Measurements from ENCODE around the gene GMPR. TPM values are rescaled to one million over a fixed set of nuclear protein-coding genes. Genes with fewer than 3 reads are reported as not detected.

The GMPR gene
- total RNA-seq, 4 donors from 2014 or later, result 0.53 to 6.3 (median 1.6) TPM

DNA sequence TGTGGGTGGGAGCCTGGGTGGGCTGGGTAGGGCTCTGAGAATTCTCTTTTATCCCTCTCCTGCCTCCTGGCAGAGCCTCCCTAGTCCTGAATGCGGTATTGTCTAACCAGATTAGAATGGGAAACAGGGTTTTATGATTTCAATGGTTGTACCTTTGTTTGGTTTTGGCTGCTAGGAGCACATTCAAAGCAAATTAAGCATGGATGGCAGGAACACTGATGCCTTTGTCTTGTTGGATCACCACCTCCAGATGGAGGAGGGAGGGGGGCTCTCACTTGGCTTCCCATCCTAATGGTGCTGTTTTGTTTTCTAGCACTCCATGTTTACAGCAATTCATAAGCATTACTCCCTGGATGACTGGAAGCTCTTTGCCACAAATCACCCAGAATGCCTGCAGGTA is 11.6 kb downstream of the GMPR start:
- H3K27ac ChIP-seq, result no peak overlapping the region
- H3K27me3 ChIP-seq, result no peaks in the 10 kb centered on the region

DNA sequence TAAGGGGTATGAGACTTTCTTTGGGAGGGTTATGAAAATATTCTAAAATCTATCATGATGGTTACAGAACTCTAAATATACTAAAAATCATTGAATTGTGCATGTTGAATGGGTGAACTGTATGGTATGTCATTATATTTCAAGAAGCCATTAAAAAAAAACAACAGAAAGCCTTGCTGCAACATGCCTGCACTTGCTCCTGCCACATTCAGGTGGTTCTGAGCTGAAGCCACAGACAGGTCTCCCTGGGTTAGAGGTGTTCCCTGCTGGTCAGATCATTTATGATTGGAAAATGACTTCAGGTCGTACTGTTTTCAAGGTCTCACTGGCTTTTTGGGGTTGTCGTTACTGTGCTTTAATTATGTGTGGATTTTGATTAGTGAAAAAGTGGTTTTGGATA is 13.3 kb downstream of the GMPR start:
- DNase-seq, result no peak

More for the DNA sequence above, 11.6 kb downstream of the GMPR start:
- no peaks in the 10 kb centered on the region for H3K9me3 ChIP-seq
- WGBS, 2 donors, result 50 to 67% methylated on average over 1 of the region's 1 CpG
- intact Hi-C loops (cut with DNase I), result no loop called here
- DNase-seq, result no peak
- H3K4me3 ChIP-seq, result no peak overlapping the region
- H3K4me1 ChIP-seq, result peaks cover 0 to 13% (median 0%) of the 10 kb centered on the region in 3 donors
- TF ChIP-seq, protein P1, sequence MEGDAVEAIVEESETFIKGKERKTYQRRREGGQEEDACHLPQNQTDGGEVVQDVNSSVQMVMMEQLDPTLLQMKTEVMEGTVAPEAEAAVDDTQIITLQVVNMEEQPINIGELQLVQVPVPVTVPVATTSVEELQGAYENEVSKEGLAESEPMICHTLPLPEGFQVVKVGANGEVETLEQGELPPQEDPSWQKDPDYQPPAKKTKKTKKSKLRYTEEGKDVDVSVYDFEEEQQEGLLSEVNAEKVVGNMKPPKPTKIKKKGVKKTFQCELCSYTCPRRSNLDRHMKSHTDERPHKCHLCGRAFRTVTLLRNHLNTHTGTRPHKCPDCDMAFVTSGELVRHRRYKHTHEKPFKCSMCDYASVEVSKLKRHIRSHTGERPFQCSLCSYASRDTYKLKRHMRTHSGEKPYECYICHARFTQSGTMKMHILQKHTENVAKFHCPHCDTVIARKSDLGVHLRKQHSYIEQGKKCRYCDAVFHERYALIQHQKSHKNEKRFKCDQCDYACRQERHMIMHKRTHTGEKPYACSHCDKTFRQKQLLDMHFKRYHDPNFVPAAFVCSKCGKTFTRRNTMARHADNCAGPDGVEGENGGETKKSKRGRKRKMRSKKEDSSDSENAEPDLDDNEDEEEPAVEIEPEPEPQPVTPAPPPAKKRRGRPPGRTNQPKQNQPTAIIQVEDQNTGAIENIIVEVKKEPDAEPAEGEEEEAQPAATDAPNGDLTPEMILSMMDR (IDR thresholded peaks at IDR 0.05), result no peak
- no peak for TF ChIP-seq POLR2A (IDR thresholded peaks at IDR 0.05)
- H3K36me3 ChIP-seq, result peaks cover 0 to 9% (median 6%) of the 10 kb centered on the region in 3 donors

DNA sequence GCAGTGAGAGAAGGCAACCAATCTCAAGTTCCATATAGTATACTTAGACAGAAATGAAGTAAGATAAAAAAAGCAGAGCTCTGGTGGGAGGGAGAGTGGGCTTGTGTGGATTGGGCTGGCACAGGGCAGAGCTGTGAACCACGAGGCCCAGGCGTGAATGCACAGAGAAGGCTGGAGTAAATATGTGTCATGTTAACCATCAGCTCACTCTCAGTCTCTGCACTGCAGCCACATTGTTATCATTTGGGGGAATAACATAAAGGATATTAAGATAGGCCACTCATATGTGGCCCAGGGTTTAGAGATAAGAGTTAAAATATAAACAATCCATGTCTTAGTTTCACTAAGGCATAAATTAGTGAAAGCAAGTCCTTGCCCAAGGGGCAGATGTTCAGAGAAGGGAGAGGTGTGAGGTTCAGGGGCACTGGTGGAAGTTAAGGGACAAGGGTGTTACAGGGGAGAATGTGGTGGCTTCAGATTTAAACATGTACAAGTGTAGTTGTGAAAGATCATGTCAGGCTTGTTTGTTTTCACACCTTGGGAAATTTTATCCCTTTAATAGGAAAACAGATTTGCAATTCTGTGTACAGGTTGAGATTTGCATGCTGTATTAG is 14.4 kb downstream of the GMPR start:
- intact Hi-C loops (cut with DNase I), result no loop called here
- WGBS, 2 donors, result 66 to 84% methylated on average over 2 of the region's 2 CpGs
- Histone ChIP-seq H3K4me1 (peaks cover 0 to 6% (median 0%) of the 10 kb centered on the region in 3 donors), H3K27me3 (no peaks in the 10 kb centered on the region), H3K27ac (no peak overlapping the region), H3K36me3 (peaks cover 0 to under 1% (median under 1%) of the 10 kb centered on the region in 3 donors), H3K9me3 (no peaks in the 10 kb centered on the region), H3K4me3 (no peak overlapping the region)
- no peak for DNase-seq
- TF ChIP-seq, protein P1 (IDR thresholded peaks at IDR 0.05), result no peak
- TF ChIP-seq POLR2A (IDR thresholded peaks at IDR 0.05), result no peak

More for the DNA sequence above, 13.3 kb downstream of the GMPR start:
- TF ChIP-seq, protein P1 (IDR thresholded peaks at IDR 0.05), result no peak
- no peak for TF ChIP-seq POLR2A (IDR thresholded peaks at IDR 0.05)
- WGBS, 2 donors, result 72 to 74% methylated on average over 2 of the region's 2 CpGs
- Histone ChIP-seq H3K36me3 (peaks cover 0 to 9% (median 6%) of the 10 kb centered on the region in 3 donors), H3K9me3 (no peaks in the 10 kb centered on the region), H3K27ac (no peak overlapping the region), H3K4me3 (no peak overlapping the region), H3K27me3 (no peaks in the 10 kb centered on the region), H3K4me1 (peaks cover 0 to 6% (median 0%) of the 10 kb centered on the region in 3 donors)
- intact Hi-C loops (cut with DNase I), result no loop called here

DNA sequence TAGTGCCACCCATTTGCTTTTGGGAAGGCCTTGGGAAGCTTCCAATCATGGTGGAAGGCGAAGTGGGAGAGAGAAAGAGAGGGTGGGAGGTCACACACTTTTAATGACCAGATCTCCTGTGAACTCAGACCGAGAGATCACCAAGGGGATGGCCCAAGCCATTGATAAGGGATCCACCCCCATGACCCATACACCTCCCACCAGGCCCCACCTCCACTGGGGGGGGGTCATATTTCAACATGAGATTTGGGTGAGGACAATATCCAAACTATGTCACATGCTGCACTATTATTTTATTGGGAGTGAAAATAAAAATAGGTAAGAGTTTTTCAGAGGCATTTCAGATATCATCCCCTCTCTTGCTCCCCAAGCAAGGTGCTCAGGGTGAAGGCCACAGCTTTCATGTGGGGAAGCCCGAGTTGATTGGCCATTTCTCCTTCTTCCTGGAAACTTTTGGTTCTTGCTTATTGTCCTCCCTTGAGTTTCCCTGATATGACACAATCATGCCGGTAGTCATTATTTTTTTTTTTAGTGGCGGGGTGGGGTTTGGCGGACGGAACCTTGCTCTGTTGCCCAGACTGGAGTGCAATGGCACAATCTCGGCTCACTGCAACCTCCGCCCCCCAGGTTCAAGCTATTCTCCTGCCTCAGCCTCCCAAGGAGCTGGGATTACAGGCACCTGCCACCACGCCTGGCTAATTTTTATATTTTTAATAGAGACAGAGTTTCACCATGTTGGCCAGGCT is 15.2 kb downstream of the GMPR start:
- DNase-seq, result no peak
- H3K36me3 ChIP-seq, result no peaks in the 10 kb centered on the region
- WGBS, 2 donors, result 90 to 92% methylated on average over 7 to 9 of the region's 10 CpGs
- no peak overlapping the region for H3K4me3 ChIP-seq
- TF ChIP-seq POLR2A (IDR thresholded peaks at IDR 0.05), result no peak
- TF ChIP-seq, protein P1 (IDR thresholded peaks at IDR 0.05), result no peak
- no peaks in the 10 kb centered on the region for H3K27me3 ChIP-seq
- no peaks in the 10 kb centered on the region for H3K9me3 ChIP-seq
- H3K27ac ChIP-seq, result no peak overlapping the region
- peaks cover 0 to 6% (median 0%) of the 10 kb centered on the region in 3 donors for H3K4me1 ChIP-seq
- intact Hi-C loops (cut with DNase I), result no loop called here

DNA sequence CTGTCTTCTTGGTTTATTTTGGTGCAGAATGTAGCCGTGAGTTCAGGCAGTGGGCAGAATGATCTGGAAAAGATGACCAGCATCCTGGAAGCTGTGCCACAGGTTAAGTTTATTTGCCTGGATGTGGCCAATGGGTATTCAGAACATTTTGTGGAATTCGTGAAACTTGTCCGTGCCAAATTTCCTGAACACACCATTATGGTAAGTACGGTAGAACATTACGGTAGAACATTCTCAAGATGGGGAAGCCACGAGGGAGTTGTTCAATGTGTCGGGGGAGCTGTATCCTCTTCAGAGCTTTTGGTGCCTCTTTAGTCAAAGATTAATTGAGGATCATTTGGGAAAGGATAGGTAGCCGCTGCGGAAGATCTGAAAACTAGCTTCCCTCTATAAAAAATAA is 16.1 kb downstream of the GMPR start:
- H3K27ac ChIP-seq, result no peak overlapping the region
- intact Hi-C loops (cut with DNase I), result no loop called here
- H3K36me3 ChIP-seq, result no peaks in the 10 kb centered on the region
- no peak for DNase-seq
- WGBS, 2 donors, result 90 to 91% methylated on average over 9 of the region's 9 CpGs
- H3K4me3 ChIP-seq, result no peak overlapping the region
- H3K27me3 ChIP-seq, result no peaks in the 10 kb centered on the region
- H3K4me1 ChIP-seq, result peaks cover 0 to 6% (median 0%) of the 10 kb centered on the region in 3 donors
- no peaks in the 10 kb centered on the region for H3K9me3 ChIP-seq
- TF ChIP-seq, protein P1 (IDR thresholded peaks at IDR 0.05), result no peak
- no peak for TF ChIP-seq POLR2A (IDR thresholded peaks at IDR 0.05)

Measured in esophagus squamous epithelium (tissue), 5 donors.